Measurements from ENCODE around the gene TAS2R7.
A peak's percentile ranks its signal among the peaks of the same experiment; 100 is the strongest.
"Not testable (repeated sequence)": the region's sequence is repeated elsewhere in the genome, so short reads cannot be mapped to it uniquely, and the experiment has no call there.

TAS2R7 gene

GRCh38 chr12:10801741-10802140, 686 bp downstream of the TAS2R7 start:
- Histone ChIP-seq H2BK120ac (ENCODE audit: insufficient read depth, low read length, poor library complexity) (no peak overlapping the region), H2AK5ac (ENCODE audit: low read length) (no peak overlapping the region), H2BK12ac (ENCODE audit: low read length) (no peak overlapping the region), H3K4ac (ENCODE audit: low read depth, low read length) (no peak overlapping the region), H3K27ac (ENCODE audit: low read depth, low read length) (no peak overlapping the region), H3K4me3 (ENCODE audit: low read depth, low read length) (no peak overlapping the region), H4K8ac (ENCODE audit: low read depth, low read length) (no peak overlapping the region), H3K9me3 (ENCODE audit: insufficient read depth, low read depth, low read length) (no peaks in the 10 kb centered on the region), H2BK5ac (ENCODE audit: low read depth, low read length, poor library complexity) (no peak overlapping the region), H3K14ac (ENCODE audit: low read length) (no peak overlapping the region), H3K4me2 (ENCODE audit: low read length) (no peak overlapping the region), H3K27me3 (ENCODE audit: insufficient read depth, low read length) (no peaks in the 10 kb centered on the region), H2AFZ (ENCODE audit: insufficient read depth, low read length, poor library complexity) (no peak overlapping the region), H3K23ac (ENCODE audit: low read length) (peak overlapping the region; percentile 73), H3K18ac (ENCODE audit: low read length) (no peak overlapping the region), H3K9ac (ENCODE audit: low read length) (no peak overlapping the region), H4K12ac (ENCODE audit: low read depth, low read length) (no peak overlapping the region), H3K4me1 (ENCODE audit: control insufficient read depth in 1 of 2, insufficient read depth in 2 of 2, low read length in 2 of 2) (no peaks in the 10 kb centered on the region), H4K91ac (ENCODE audit: low read depth, low read length) (no peak overlapping the region), H3K79me2 (ENCODE audit: control insufficient read depth, insufficient read depth, low read length, poor library complexity) (no peaks in the 10 kb centered on the region), H3K36me3 (ENCODE audit: control insufficient read depth in 1 of 2, insufficient read depth in 2 of 2, low read length in 2 of 2) (no peaks in the 10 kb centered on the region), H3K79me1 (ENCODE audit: low read length) (no peaks in the 10 kb centered on the region)
- no CpG with 5 or more reads among the region's 5 CpGs for WGBS (ENCODE audit: extremely low coverage, insufficient coverage, insufficient read length)
- DNase-seq = no peak

- no peak overlapping the region for H3K27ac ChIP-seq (ENCODE audit: low read depth, low read length)
- no peak overlapping the region for H2AK5ac ChIP-seq (ENCODE audit: low read length)
- H3K9me3 ChIP-seq (ENCODE audit: insufficient read depth, low read depth, low read length) = no peaks in the 10 kb centered on the region
- no peak overlapping the region for H4K12ac ChIP-seq (ENCODE audit: low read depth, low read length)
- H3K27me3 ChIP-seq (ENCODE audit: insufficient read depth, low read length) = no peaks in the 10 kb centered on the region
- H2BK5ac ChIP-seq (ENCODE audit: low read depth, low read length, poor library complexity) = no peak overlapping the region
- H3K4me1 ChIP-seq (ENCODE audit: control insufficient read depth in 1 of 2, insufficient read depth in 2 of 2, low read length in 2 of 2) = no peaks in the 10 kb centered on the region
- H3K14ac ChIP-seq (ENCODE audit: low read length) = no peak overlapping the region
- H3K79me2 ChIP-seq (ENCODE audit: control insufficient read depth, insufficient read depth, low read length, poor library complexity) = no peaks in the 10 kb centered on the region
- H3K36me3 ChIP-seq (ENCODE audit: control insufficient read depth in 1 of 2, insufficient read depth in 2 of 2, low read length in 2 of 2) = no peaks in the 10 kb centered on the region
- H2BK120ac ChIP-seq (ENCODE audit: insufficient read depth, low read length, poor library complexity) = no peak overlapping the region
- DNase-seq = no peak
- H3K4me2 ChIP-seq (ENCODE audit: low read length) = no peak overlapping the region
- H3K9ac ChIP-seq (ENCODE audit: low read length) = no peak overlapping the region
- no peaks in the 10 kb centered on the region for H3K79me1 ChIP-seq (ENCODE audit: low read length)
- no peak overlapping the region for H3K4me3 ChIP-seq (ENCODE audit: low read depth, low read length)
- H2BK12ac ChIP-seq (ENCODE audit: low read length) = no peak overlapping the region
- no CpG with 5 or more reads among the region's 2 CpGs for WGBS (ENCODE audit: extremely low coverage, insufficient coverage, insufficient read length)
- H4K91ac ChIP-seq (ENCODE audit: low read depth, low read length) = no peak overlapping the region
- H3K23ac ChIP-seq (ENCODE audit: low read length) = no peak overlapping the region
- H3K18ac ChIP-seq (ENCODE audit: low read length) = no peak overlapping the region
- no peak overlapping the region for H3K4ac ChIP-seq (ENCODE audit: low read depth, low read length)
- H2AFZ ChIP-seq (ENCODE audit: insufficient read depth, low read length, poor library complexity) = no peak overlapping the region
- no peak overlapping the region for H4K8ac ChIP-seq (ENCODE audit: low read depth, low read length)
Observed at GRCh38 chr12:10794222-10794621, 8.2 kb downstream of the TAS2R7 start.

- not testable (repeated sequence) for H2BK12ac ChIP-seq (ENCODE audit: low read length); H3K14ac ChIP-seq (ENCODE audit: low read length); H2AFZ ChIP-seq (ENCODE audit: insufficient read depth, low read length, poor library complexity); H3K23ac ChIP-seq (ENCODE audit: low read length); H3K4me3 ChIP-seq (ENCODE audit: low read depth, low read length); H3K9me3 ChIP-seq (ENCODE audit: insufficient read depth, low read depth, low read length); H3K4me2 ChIP-seq (ENCODE audit: low read length); H3K36me3 ChIP-seq (ENCODE audit: control insufficient read depth in 1 of 2, insufficient read depth in 2 of 2, low read length in 2 of 2); H2BK120ac ChIP-seq (ENCODE audit: insufficient read depth, low read length, poor library complexity); H2AK5ac ChIP-seq (ENCODE audit: low read length); DNase-seq; H3K4ac ChIP-seq (ENCODE audit: low read depth, low read length); H3K79me2 ChIP-seq (ENCODE audit: control insufficient read depth, insufficient read depth, low read length, poor library complexity); H4K91ac ChIP-seq (ENCODE audit: low read depth, low read length); H3K9ac ChIP-seq (ENCODE audit: low read length); H3K27ac ChIP-seq (ENCODE audit: low read depth, low read length); H3K27me3 ChIP-seq (ENCODE audit: insufficient read depth, low read length); H3K18ac ChIP-seq (ENCODE audit: low read length); H4K8ac ChIP-seq (ENCODE audit: low read depth, low read length); H3K4me1 ChIP-seq (ENCODE audit: control insufficient read depth in 1 of 2, insufficient read depth in 2 of 2, low read length in 2 of 2); H4K12ac ChIP-seq (ENCODE audit: low read depth, low read length); H2BK5ac ChIP-seq (ENCODE audit: low read depth, low read length, poor library complexity); H3K79me1 ChIP-seq (ENCODE audit: low read length)
- WGBS (ENCODE audit: extremely low coverage, insufficient coverage, insufficient read length) = no CpG with 5 or more reads among the region's 4 CpGs
Observed at GRCh38 chr12:10791769-10792168, 10.7 kb downstream of the TAS2R7 start.

- WGBS (ENCODE audit: extremely low coverage, insufficient coverage, insufficient read length) = no CpG with 5 or more reads among the region's 5 CpGs
Observed at GRCh38 chr12:10783252-10783651, 19.2 kb downstream of the TAS2R7 start.

More at GRCh38 chr12:10783252-10783651, 19.2 kb downstream of the TAS2R7 start:
- Histone ChIP-seq H3K79me1 (ENCODE audit: low read length) (no peaks in the 10 kb centered on the region), H4K12ac (ENCODE audit: low read depth, low read length) (no peak overlapping the region), H3K4me2 (ENCODE audit: low read length) (no peak overlapping the region), H3K79me2 (ENCODE audit: control insufficient read depth, insufficient read depth, low read length, poor library complexity) (no peaks in the 10 kb centered on the region), H3K4me3 (ENCODE audit: low read depth, low read length) (no peak overlapping the region), H3K27ac (ENCODE audit: low read depth, low read length) (no peak overlapping the region), H3K14ac (ENCODE audit: low read length) (no peak overlapping the region), H3K36me3 (ENCODE audit: control insufficient read depth in 1 of 2, insufficient read depth in 2 of 2, low read length in 2 of 2) (no peaks in the 10 kb centered on the region), H3K27me3 (ENCODE audit: insufficient read depth, low read length) (no peaks in the 10 kb centered on the region), H2BK120ac (ENCODE audit: insufficient read depth, low read length, poor library complexity) (no peak overlapping the region), H2BK12ac (ENCODE audit: low read length) (no peak overlapping the region), H2AK5ac (ENCODE audit: low read length) (no peak overlapping the region), H2BK5ac (ENCODE audit: low read depth, low read length, poor library complexity) (no peak overlapping the region), H4K8ac (ENCODE audit: low read depth, low read length) (no peak overlapping the region), H2AFZ (ENCODE audit: insufficient read depth, low read length, poor library complexity) (no peak overlapping the region), H3K23ac (ENCODE audit: low read length) (no peak overlapping the region), H3K4ac (ENCODE audit: low read depth, low read length) (no peak overlapping the region), H3K9ac (ENCODE audit: low read length) (no peak overlapping the region), H3K9me3 (ENCODE audit: insufficient read depth, low read depth, low read length) (no peaks in the 10 kb centered on the region), H4K91ac (ENCODE audit: low read depth, low read length) (no peak overlapping the region), H3K4me1 (ENCODE audit: control insufficient read depth in 1 of 2, insufficient read depth in 2 of 2, low read length in 2 of 2) (no peaks in the 10 kb centered on the region), H3K18ac (ENCODE audit: low read length) (no peak overlapping the region)
- DNase-seq = peak in 1 of 2 donors; percentile 1

All from trophoblast cell (in vitro differentiated cells and primary cell).